ENCODE data around the gene PLLP. TPM values are rescaled to one million over a fixed set of nuclear protein-coding genes. Genes with fewer than 3 reads are reported as not detected.
A peak's percentile ranks its signal among the peaks of the same experiment; 100 is the strongest.

Gene PLLP
- total and polyA plus RNA-seq, 2 donors from 2014 or later = 64.4 to 83.8 TPM

DNA sequence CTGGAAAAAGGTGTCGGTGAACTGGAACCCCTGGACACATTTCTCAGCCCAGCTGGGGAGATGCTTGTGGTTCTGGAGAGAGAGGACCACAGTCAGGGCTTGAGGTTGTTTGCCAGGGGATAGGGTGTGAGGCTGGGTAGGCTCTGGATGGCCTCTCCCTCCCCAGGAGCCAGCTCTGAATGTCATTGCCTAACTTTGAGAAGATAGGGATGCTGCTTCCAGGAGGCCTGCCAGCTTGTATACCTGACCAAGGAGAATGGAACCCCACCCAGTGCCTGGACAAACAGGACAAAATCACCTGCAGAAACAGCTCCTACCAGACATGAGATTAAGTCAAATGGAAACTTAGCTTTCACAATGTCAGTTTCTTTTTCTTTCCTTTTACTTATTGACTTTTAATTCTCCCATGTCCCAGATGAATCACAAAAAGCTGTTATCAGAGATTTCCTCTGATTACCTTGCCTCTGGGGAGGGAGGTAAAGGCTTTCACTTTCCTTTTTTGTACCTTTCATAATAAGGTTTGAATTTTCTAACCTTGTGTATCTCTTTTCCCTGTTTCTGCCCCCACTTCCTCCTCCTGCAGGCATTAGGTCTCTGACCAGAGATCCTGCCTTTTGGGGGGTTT is 29.8 kb upstream of the PLLP start:
- TF ChIP-seq, protein P1, sequence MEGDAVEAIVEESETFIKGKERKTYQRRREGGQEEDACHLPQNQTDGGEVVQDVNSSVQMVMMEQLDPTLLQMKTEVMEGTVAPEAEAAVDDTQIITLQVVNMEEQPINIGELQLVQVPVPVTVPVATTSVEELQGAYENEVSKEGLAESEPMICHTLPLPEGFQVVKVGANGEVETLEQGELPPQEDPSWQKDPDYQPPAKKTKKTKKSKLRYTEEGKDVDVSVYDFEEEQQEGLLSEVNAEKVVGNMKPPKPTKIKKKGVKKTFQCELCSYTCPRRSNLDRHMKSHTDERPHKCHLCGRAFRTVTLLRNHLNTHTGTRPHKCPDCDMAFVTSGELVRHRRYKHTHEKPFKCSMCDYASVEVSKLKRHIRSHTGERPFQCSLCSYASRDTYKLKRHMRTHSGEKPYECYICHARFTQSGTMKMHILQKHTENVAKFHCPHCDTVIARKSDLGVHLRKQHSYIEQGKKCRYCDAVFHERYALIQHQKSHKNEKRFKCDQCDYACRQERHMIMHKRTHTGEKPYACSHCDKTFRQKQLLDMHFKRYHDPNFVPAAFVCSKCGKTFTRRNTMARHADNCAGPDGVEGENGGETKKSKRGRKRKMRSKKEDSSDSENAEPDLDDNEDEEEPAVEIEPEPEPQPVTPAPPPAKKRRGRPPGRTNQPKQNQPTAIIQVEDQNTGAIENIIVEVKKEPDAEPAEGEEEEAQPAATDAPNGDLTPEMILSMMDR (IDR thresholded peaks at IDR 0.05; ENCODE audit: borderline replicate concordance, extremely low read depth, insufficient read depth) = no peak
- intact Hi-C loops (cut with DNase I) = no loop called here
- Histone ChIP-seq H3K27ac (ENCODE audit: low read depth in 2 of 2, low read length in 2 of 2) (peak overlapping the region in 1 of 2 donors; percentile 36), H3K27me3 (ENCODE audit: control insufficient read depth, insufficient read depth, low read length) (no peaks in the 10 kb centered on the region), H3K4me3 (ENCODE audit: low read length in 3 of 3) (no peak overlapping the region), H3K9me3 (ENCODE audit: control insufficient read depth in 2 of 3, insufficient read depth in 1 of 3, low read length in 3 of 3) (no peaks in the 10 kb centered on the region), H3K36me3 (ENCODE audit: control insufficient read depth in 2 of 3, insufficient read depth in 3 of 3, low read length in 3 of 3) (no peaks in the 10 kb centered on the region), H3K4me1 (ENCODE audit: control insufficient read depth in 2 of 3, insufficient read depth in 2 of 3, low read depth in 1 of 3, low read length in 3 of 3) (peaks cover 0 to 8% (median 5%) of the 10 kb centered on the region in 3 donors), H3K9ac (ENCODE audit: low read length in 3 of 3) (no peak overlapping the region)
- DNase-seq (no peak), FAIRE-seq (no peak)

DNA sequence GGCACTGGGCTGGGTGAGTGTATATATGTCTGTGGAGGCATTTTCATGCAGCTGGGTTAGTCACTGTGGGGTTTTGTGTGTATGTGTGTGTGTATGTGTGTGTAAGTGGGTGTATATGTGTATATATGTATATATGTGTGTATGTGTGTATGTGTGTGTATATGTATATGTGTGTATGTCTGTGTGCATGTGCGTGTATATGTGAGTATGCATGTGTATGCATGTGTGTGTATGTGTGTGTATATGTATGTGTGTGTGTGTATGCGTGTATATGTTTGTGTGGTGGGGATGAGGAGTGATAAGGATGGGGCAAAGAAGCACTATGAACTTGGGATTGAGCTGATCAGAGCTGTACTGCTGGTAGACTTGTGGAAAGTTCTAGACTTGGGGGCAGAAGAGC is 29.0 kb upstream of the PLLP start:
- no peak overlapping the region for H3K9ac ChIP-seq (ENCODE audit: low read length in 3 of 3)
- intact Hi-C loops (cut with DNase I) = no loop called here
- no peak overlapping the region for H3K4me3 ChIP-seq (ENCODE audit: low read length in 3 of 3)
- FAIRE-seq (no peak), DNase-seq (no peak)
- H3K27ac ChIP-seq (ENCODE audit: low read depth in 2 of 2, low read length in 2 of 2) = no peak overlapping the region
- H3K27me3 ChIP-seq (ENCODE audit: control insufficient read depth, insufficient read depth, low read length) = no peaks in the 10 kb centered on the region
- peaks cover 0 to 8% (median 5%) of the 10 kb centered on the region in 3 donors for H3K4me1 ChIP-seq (ENCODE audit: control insufficient read depth in 2 of 3, insufficient read depth in 2 of 3, low read depth in 1 of 3, low read length in 3 of 3)
- H3K9me3 ChIP-seq (ENCODE audit: control insufficient read depth in 2 of 3, insufficient read depth in 1 of 3, low read length in 3 of 3) = no peaks in the 10 kb centered on the region
- H3K36me3 ChIP-seq (ENCODE audit: control insufficient read depth in 2 of 3, insufficient read depth in 3 of 3, low read length in 3 of 3) = no peaks in the 10 kb centered on the region
- TF ChIP-seq, protein P1 (IDR thresholded peaks at IDR 0.05; ENCODE audit: borderline replicate concordance, extremely low read depth, insufficient read depth) = no peak

- Histone ChIP-seq H3K9me3 (ENCODE audit: control insufficient read depth in 2 of 3, insufficient read depth in 1 of 3, low read length in 3 of 3) (no peaks in the 10 kb centered on the region), H3K27ac (ENCODE audit: low read depth in 2 of 2, low read length in 2 of 2) (peak overlapping the region in 1 of 2 donors; percentile 15), H3K36me3 (ENCODE audit: control insufficient read depth in 2 of 3, insufficient read depth in 3 of 3, low read length in 3 of 3) (no peaks in the 10 kb centered on the region), H3K4me1 (ENCODE audit: control insufficient read depth in 2 of 3, insufficient read depth in 2 of 3, low read depth in 1 of 3, low read length in 3 of 3) (peaks cover 0 to 3% (median 0%) of the 10 kb centered on the region in 3 donors), H3K9ac (ENCODE audit: low read length in 3 of 3) (no peak overlapping the region), H3K4me3 (ENCODE audit: low read length in 3 of 3) (no peak overlapping the region), H3K27me3 (ENCODE audit: control insufficient read depth, insufficient read depth, low read length) (no peaks in the 10 kb centered on the region)
- DNase-seq (no peak), FAIRE-seq (no peak)
- intact Hi-C loops (cut with DNase I) = no loop called here
- TF ChIP-seq, protein P1 (IDR thresholded peaks at IDR 0.05; ENCODE audit: borderline replicate concordance, extremely low read depth, insufficient read depth) = no peak
Observed at GRCh38 chr16:57310801-57311200, 26.3 kb upstream of the PLLP start.

- H3K9me3 ChIP-seq (ENCODE audit: control insufficient read depth in 2 of 3, insufficient read depth in 1 of 3, low read length in 3 of 3) = no peaks in the 10 kb centered on the region
- FAIRE-seq = no peak
- peaks cover 0 to 18% (median 10%) of the 10 kb centered on the region in 3 donors for H3K4me1 ChIP-seq (ENCODE audit: control insufficient read depth in 2 of 3, insufficient read depth in 2 of 3, low read depth in 1 of 3, low read length in 3 of 3)
- H3K4me3 ChIP-seq (ENCODE audit: low read length in 3 of 3) = no peak overlapping the region
- TF ChIP-seq, protein P1 (IDR thresholded peaks at IDR 0.05; ENCODE audit: borderline replicate concordance, extremely low read depth, insufficient read depth) = no peak
- intact Hi-C loops (cut with DNase I) = no loop called here
- no peaks in the 10 kb centered on the region for H3K36me3 ChIP-seq (ENCODE audit: control insufficient read depth in 2 of 3, insufficient read depth in 3 of 3, low read length in 3 of 3)
- DNase-seq = no peak
- no peak overlapping the region for H3K9ac ChIP-seq (ENCODE audit: low read length in 3 of 3)
- H3K27ac ChIP-seq (ENCODE audit: low read depth in 2 of 2, low read length in 2 of 2) = no peak overlapping the region
- no peaks in the 10 kb centered on the region for H3K27me3 ChIP-seq (ENCODE audit: control insufficient read depth, insufficient read depth, low read length)
Observed at GRCh38 chr16:57308041-57308440, 23.6 kb upstream of the PLLP start.

All from kidney (tissue), 14 donors.